SW480 (cell line): ENCODE data around the gene UBASH3A.

Source experiments
- DNase-seq: peaks from one replicate; pipeline ENCODE4 v3.0.0-alpha.2; 2016; ENCODE audit warnings: low spot score

Gene UBASH3A

GRCh38 chr21:42411197-42411869 lies 7.6 kb downstream of the UBASH3A start:
- peak; percentile 34 for DNase-seq

GRCh38 chr21:42411891-42412635 lies 8.4 kb downstream of the UBASH3A start:
- DNase-seq = no peak

- DNase-seq = no peak
Measured at GRCh38 chr21:42412636-42412933, 8.9 kb downstream of the UBASH3A start.

- no peak for DNase-seq
Measured at GRCh38 chr21:42413093-42413492, 9.4 kb downstream of the UBASH3A start.

GRCh38 chr21:42413500-42413899 lies 9.8 kb downstream of the UBASH3A start:
- DNase-seq = peak; percentile 69

- no peak for DNase-seq
Measured at GRCh38 chr21:42414066-42414465, 10.4 kb downstream of the UBASH3A start.

- DNase-seq = no peak
Measured at GRCh38 chr21:42414553-42414927, 10.8 kb downstream of the UBASH3A start.

- peak; percentile 92 for DNase-seq
Measured at GRCh38 chr21:42414928-42415769, 11.4 kb downstream of the UBASH3A start.

GRCh38 chr21:42417533-42417932 lies 13.8 kb downstream of the UBASH3A start:
- DNase-seq = no peak

GRCh38 chr21:42418886-42419285 lies 15.2 kb downstream of the UBASH3A start:
- DNase-seq = no peak

- DNase-seq = no peak
Measured at GRCh38 chr21:42419845-42420244, 16.1 kb downstream of the UBASH3A start.

- peak; percentile 48 for DNase-seq
Measured at GRCh38 chr21:42421018-42421793, 17.5 kb downstream of the UBASH3A start.

- peak; percentile 63 for DNase-seq
Measured at GRCh38 chr21:42423197-42423675, 19.5 kb downstream of the UBASH3A start.

GRCh38 chr21:42423685-42424084 lies 20.0 kb downstream of the UBASH3A start:
- no peak for DNase-seq

- no peak for DNase-seq
Measured at GRCh38 chr21:42424914-42425541, 21.3 kb downstream of the UBASH3A start.

GRCh38 chr21:42425591-42425990 lies 21.9 kb downstream of the UBASH3A start:
- peak; percentile 9 for DNase-seq

- DNase-seq = no peak
Measured at GRCh38 chr21:42426424-42426823, 22.7 kb downstream of the UBASH3A start.

- DNase-seq = no peak
Measured at GRCh38 chr21:42426876-42427480, 23.3 kb downstream of the UBASH3A start.

- no peak for DNase-seq
Measured at GRCh38 chr21:42427809-42428419, 24.2 kb downstream of the UBASH3A start.

GRCh38 chr21:42429021-42429420 lies 25.3 kb downstream of the UBASH3A start:
- no peak for DNase-seq

- DNase-seq = no peak
Measured at GRCh38 chr21:42429856-42430255, 26.2 kb downstream of the UBASH3A start.
